Measurements from ENCODE around the gene HPSE. TPM values are rescaled to one million over a fixed set of nuclear protein-coding genes. Genes with fewer than 3 reads are reported as not detected.

HPSE gene
- total and polyA plus RNA-seq, 2 experiments from 2014 or later: 1.7 to 3.8 TPM

DNA sequence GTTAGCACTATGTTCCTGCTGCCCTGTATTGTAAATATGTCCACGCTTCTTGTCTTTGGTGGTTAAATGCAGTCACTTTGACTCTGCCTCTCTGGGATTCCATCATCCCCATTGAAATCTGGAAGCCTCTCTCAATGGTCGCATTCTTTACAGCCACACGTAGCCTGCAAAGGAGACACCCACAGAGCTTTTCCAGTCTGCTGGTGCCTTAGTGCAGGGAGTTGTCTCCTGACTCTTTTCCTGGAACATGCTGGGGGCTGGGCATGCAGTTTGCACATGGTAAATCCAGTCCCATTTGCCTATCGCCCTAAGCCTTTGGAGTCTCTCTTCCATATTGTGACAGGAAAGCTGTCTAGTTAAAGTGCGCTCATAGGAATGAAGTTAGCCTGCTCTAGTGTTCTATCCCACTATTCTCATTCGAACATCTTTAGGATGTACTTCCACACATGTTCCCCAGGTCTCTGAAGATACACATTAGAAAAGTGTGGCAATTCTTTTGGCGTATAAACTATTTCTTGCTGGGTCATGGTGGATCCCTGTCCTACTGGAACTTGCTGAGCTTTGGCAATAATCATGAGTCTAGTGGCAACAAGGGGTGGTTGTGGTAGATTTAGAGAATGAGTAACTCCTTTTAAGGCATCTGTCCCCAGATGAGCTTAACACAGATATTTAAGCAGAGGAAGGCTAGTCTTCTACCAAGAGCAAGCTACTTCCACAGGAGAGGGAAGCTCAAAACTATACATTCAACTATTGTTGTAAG, 83.8 kb downstream of the HPSE start:
- no peak overlapping the region for H3K4me2 ChIP-seq
- no peaks in the 10 kb centered on the region for H3K9me2 ChIP-seq (replicated peaks; ENCODE audit: insufficient read depth)
- TF ChIP-seq EZH2phosphoT487 (IDR thresholded peaks at IDR 0.05; ENCODE audit: low read depth, severe bottlenecking, unreplicated experiment) (no peak), EZH2 (IDR thresholded peaks at IDR 0.05; ENCODE audit: borderline replicate concordance) (no peak)
- TF ChIP-seq, protein P1, sequence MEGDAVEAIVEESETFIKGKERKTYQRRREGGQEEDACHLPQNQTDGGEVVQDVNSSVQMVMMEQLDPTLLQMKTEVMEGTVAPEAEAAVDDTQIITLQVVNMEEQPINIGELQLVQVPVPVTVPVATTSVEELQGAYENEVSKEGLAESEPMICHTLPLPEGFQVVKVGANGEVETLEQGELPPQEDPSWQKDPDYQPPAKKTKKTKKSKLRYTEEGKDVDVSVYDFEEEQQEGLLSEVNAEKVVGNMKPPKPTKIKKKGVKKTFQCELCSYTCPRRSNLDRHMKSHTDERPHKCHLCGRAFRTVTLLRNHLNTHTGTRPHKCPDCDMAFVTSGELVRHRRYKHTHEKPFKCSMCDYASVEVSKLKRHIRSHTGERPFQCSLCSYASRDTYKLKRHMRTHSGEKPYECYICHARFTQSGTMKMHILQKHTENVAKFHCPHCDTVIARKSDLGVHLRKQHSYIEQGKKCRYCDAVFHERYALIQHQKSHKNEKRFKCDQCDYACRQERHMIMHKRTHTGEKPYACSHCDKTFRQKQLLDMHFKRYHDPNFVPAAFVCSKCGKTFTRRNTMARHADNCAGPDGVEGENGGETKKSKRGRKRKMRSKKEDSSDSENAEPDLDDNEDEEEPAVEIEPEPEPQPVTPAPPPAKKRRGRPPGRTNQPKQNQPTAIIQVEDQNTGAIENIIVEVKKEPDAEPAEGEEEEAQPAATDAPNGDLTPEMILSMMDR (IDR thresholded peaks at IDR 0.05; ENCODE audit: poor library complexity): no peak
- H2AFZ ChIP-seq: no peak overlapping the region
- peaks cover 8% of the 10 kb centered on the region for H3K4me1 ChIP-seq (ENCODE audit: insufficient read depth)
- WGBS (ENCODE audit: low lambda C conversion rate, missing lambda C conversion rate): 68% methylated on average over 7 of the region's 7 CpGs
- H4K20me1 ChIP-seq (ENCODE audit: insufficient read depth, poor library complexity, severe bottlenecking): no peaks in the 10 kb centered on the region
- no peaks in the 10 kb centered on the region for H3K27me3 ChIP-seq
- no peak for DNase-seq (ENCODE audit: low spot score)
- H3K79me2 ChIP-seq: no peaks in the 10 kb centered on the region
- H3K27ac ChIP-seq: no peak overlapping the region
- no peak overlapping the region for H3K4me3 ChIP-seq
- no peaks in the 10 kb centered on the region for H3K9me3 ChIP-seq (ENCODE audit: low read depth)
- no peaks in the 10 kb centered on the region for H3K36me3 ChIP-seq (replicated peaks; ENCODE audit: insufficient read depth, low read depth)

DNA sequence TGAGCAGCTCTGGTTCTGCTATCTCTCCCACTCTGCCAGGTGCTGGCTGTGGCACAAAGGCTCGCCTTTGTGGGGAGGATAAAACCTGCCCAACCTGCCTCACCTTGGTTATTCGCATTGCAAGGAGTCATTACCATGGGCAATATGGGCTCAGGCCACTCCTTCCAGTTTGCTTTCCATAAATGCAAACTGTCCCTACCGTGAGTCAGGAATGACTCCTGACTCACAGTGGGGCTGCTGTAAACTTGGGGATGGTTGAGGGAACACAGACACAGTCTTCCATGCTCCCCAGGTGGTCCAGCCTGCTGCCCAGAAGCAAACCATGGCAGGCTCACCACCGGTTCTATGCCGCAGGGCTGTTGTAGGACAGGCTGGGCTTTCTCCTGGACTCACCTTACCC, 86.2 kb downstream of the HPSE start:
- no peak for DNase-seq (ENCODE audit: low spot score)
- Histone ChIP-seq H2AFZ (no peak overlapping the region), H3K79me2 (no peaks in the 10 kb centered on the region), H3K36me3 (replicated peaks; ENCODE audit: insufficient read depth, low read depth) (no peaks in the 10 kb centered on the region), H3K27ac (no peak overlapping the region), H3K9me3 (ENCODE audit: low read depth) (no peaks in the 10 kb centered on the region), H3K4me2 (no peak overlapping the region), H3K4me3 (no peak overlapping the region), H3K4me1 (ENCODE audit: insufficient read depth) (peaks cover 3% of the 10 kb centered on the region), H4K20me1 (ENCODE audit: insufficient read depth, poor library complexity, severe bottlenecking) (no peaks in the 10 kb centered on the region), H3K9me2 (replicated peaks; ENCODE audit: insufficient read depth) (no peaks in the 10 kb centered on the region), H3K27me3 (no peaks in the 10 kb centered on the region)
- TF ChIP-seq EZH2phosphoT487 (IDR thresholded peaks at IDR 0.05; ENCODE audit: low read depth, severe bottlenecking, unreplicated experiment) (no peak), EZH2 (IDR thresholded peaks at IDR 0.05; ENCODE audit: borderline replicate concordance) (no peak)
- TF ChIP-seq, protein P1 (IDR thresholded peaks at IDR 0.05; ENCODE audit: poor library complexity): no peak
- WGBS (ENCODE audit: low lambda C conversion rate, missing lambda C conversion rate): 78% methylated on average over 5 of the region's 5 CpGs

DNA sequence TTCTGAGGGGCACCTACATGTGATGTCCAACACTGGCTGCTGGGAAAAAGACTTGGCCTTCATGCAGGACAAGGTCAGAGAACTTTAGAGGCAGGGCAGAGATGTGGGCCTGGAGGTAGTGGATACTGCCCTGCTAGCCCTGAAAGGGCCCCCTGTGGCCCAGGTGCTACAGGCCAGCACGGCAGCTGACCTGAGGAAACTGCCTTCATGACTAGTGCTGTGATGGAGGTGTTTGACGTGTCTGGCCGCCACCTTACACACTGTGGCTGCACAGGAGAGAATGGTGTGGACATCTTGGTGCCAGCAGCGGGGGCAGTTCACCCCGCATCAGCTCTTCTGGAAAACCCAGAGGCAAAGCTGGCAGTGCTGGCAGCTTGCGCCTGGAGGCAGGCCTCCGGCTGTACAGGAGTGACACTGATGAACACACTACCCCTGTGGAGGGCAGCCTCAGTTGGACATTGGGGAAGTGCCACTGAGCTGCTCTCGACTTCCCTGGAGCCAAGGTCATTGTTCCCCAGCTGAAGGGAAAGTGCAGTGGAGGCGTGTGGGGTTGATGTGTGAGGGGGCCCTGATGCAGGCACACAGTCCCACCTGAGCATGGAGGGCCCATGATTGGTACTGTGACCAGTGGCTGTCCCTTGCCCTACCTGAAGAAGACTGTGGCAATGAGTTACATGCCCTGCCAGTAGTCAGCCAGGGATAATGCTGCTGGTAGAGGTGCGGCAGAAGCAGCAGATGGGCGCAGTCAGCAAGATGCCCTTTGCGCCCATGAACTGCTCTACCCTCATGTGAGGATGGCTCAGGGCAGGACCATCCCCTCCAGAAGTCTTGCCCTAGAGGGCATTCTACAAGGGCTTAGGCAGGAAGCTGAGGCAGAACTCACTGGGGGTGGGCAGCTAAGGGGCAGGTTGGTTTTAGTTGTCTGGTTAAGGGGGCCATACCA, 87.0 kb downstream of the HPSE start:
- DNase-seq (ENCODE audit: low spot score): no peak
- 78% methylated on average over 11 of the region's 12 CpGs for WGBS (ENCODE audit: low lambda C conversion rate, missing lambda C conversion rate)
- Histone ChIP-seq H3K27ac (no peak overlapping the region), H4K20me1 (ENCODE audit: insufficient read depth, poor library complexity, severe bottlenecking) (no peaks in the 10 kb centered on the region), H3K9me2 (replicated peaks; ENCODE audit: insufficient read depth) (no peaks in the 10 kb centered on the region), H3K79me2 (no peaks in the 10 kb centered on the region), H3K4me2 (no peak overlapping the region), H3K4me3 (no peak overlapping the region), H3K4me1 (ENCODE audit: insufficient read depth) (peaks cover 3% of the 10 kb centered on the region), H3K27me3 (no peaks in the 10 kb centered on the region), H2AFZ (no peak overlapping the region), H3K36me3 (replicated peaks; ENCODE audit: insufficient read depth, low read depth) (no peaks in the 10 kb centered on the region), H3K9me3 (ENCODE audit: low read depth) (no peaks in the 10 kb centered on the region)
- no peak for TF ChIP-seq EZH2 (IDR thresholded peaks at IDR 0.05; ENCODE audit: borderline replicate concordance)
- TF ChIP-seq EZH2phosphoT487 (IDR thresholded peaks at IDR 0.05; ENCODE audit: low read depth, severe bottlenecking, unreplicated experiment): no peak
- TF ChIP-seq, protein P1 (IDR thresholded peaks at IDR 0.05; ENCODE audit: poor library complexity): no peak

Small RNA genes within 50 kb of the gene (small RNA-seq; reads per million reads assigned to genes)
- not detected for gene AC114781.5

Other genes starting within 250 kb of the HPSE start
- 16.6 and 24.4 TPM in 2 replicates for gene PLAC8, start 220.1 kb downstream of the HPSE start, total RNA-seq
- 6.9 and 14.2 TPM in 2 replicates for gene PLAC8, start 220.1 kb downstream of the HPSE start, polyA plus RNA-seq
- 13.4 and 15.3 TPM in 2 replicates for gene COQ2, start 50.0 kb downstream of the HPSE start, total RNA-seq
- gene COQ2, start 50.0 kb downstream of the HPSE start, polyA plus RNA-seq: 16.4 and 18.6 TPM in 2 replicates
- 12.4 and 14.2 TPM in 2 replicates for gene HELQ, start 121.0 kb upstream of the HPSE start, total RNA-seq
- 8.0 and 15.4 TPM in 2 replicates for gene HELQ, start 121.0 kb upstream of the HPSE start, polyA plus RNA-seq
- gene MRPS18C, start 121.2 kb upstream of the HPSE start, total RNA-seq: 20.1 and 30.9 TPM in 2 replicates
- 70.0 and 89.1 TPM in 2 replicates for gene MRPS18C, start 121.2 kb upstream of the HPSE start, polyA plus RNA-seq
- 16.0 and 18.0 TPM in 2 replicates for gene ABRAXAS1, start 150.3 kb upstream of the HPSE start, total RNA-seq
- 3.9 and 5.7 TPM in 2 replicates for gene ABRAXAS1, start 150.3 kb upstream of the HPSE start, polyA plus RNA-seq
- gene GPAT3, start 201.3 kb upstream of the HPSE start, total RNA-seq: 4.4 and 8.9 TPM in 2 replicates
- 3.2 and 3.3 TPM in 2 replicates for gene GPAT3, start 201.3 kb upstream of the HPSE start, polyA plus RNA-seq

Measured in hepatocyte (in vitro differentiated cells).